ENCODE measurements around the gene PASK. TPM values are rescaled to one million over a fixed set of nuclear protein-coding genes. Genes with fewer than 3 reads are reported as not detected.
A peak's percentile ranks its signal among the peaks of the same experiment; 100 is the strongest.

The PASK gene
- total and polyA plus RNA-seq, 9 of the 15 experiments (the other 6 are each of a cell fraction or from before 2014, with no cell fraction given) = 1.5 to 30.3 (median 9.9) TPM

GRCh38 chr2:241111440-241111805, 37.8 kb downstream of the PASK start (continued):
- TF ChIP-seq MLX (CRISPR knock-in tag; conservative IDR thresholded peaks at IDR 0.05) (no peak), EWSR1 (IDR thresholded peaks at IDR 0.05; ENCODE audit: borderline replicate concordance, low read depth, partially characterized antibody) (no peak)

GRCh38 chr2:241110607-241111439, 38.4 kb downstream of the PASK start:
- Histone ChIP-seq H3K9ac (ENCODE audit: insufficient read depth in 1 of 2, low read depth in 2 of 2, low read length in 2 of 2) (peak overlapping the region in 1 of 2 experiments; percentile 26; a peak in 1 of 4 replicates), H3K9me1 (ENCODE audit: control insufficient read depth, insufficient read depth, low read length) (no peaks in the 10 kb centered on the region), H3K9me3 (replicated peaks; ENCODE audit: control insufficient read depth, insufficient read depth, low read depth, low read length) (no peaks in the 10 kb centered on the region), H3K4me3 (no peak overlapping the region), H3K36me3 (ENCODE audit: control insufficient read depth, insufficient read depth, low read length) (peaks cover 6% of the 10 kb centered on the region; the same call in 1 of the 3 replicates), H2AFZ (ENCODE audit: low read depth, low read length) (no peak overlapping the region), H3K27me3 (ENCODE audit: control insufficient read depth in 2 of 2, insufficient read depth in 2 of 2, low read length in 2 of 2) (no peaks in the 10 kb centered on the region), H3K79me2 (ENCODE audit: control insufficient read depth, insufficient read depth, low read length) (no peaks in the 10 kb centered on the region), H3K27ac (ENCODE audit: extremely low read depth, low read depth, low read length) (no peak overlapping the region), H4K20me1 (replicated peaks; ENCODE audit: control insufficient read depth, insufficient read depth, low read length) (no peaks in the 10 kb centered on the region), H3K4me2 (ENCODE audit: insufficient read depth, low read length) (no peak overlapping the region), H3K4me1 (replicated peaks in 1 of 2; ENCODE audit: control insufficient read depth in 2 of 2, insufficient read depth in 2 of 2, low read length in 2 of 2) (no peaks in the 10 kb centered on the region)
- intact Hi-C loops (cut with micrococcal nuclease) = no loop called here
- ATAC-seq (no peak), DNase-seq (ENCODE audit: extremely low read depth in 1 of 4, low spot score in 3 of 4) (no peak), FAIRE-seq (no peak)
- in situ Hi-C loops (cut with MboI) = no loop called here
- WGBS (ENCODE audit: insufficient coverage, low coverage, missing lambda C conversion rate) = 82% methylated on average over 13 of the region's 19 CpGs
- ChIA-PET POLR2A (interaction anchor here (2.6 kb wide), 1 partner anchor 9 kb away, joined by 8 read pairs; the partner anchor contains the start of gene MTERF4), CTCF (ENCODE audit: low intra/inter-chr PET ratio) (no interaction called here)
- no TSS peak for BruUV-seq (replicated peaks)
- TF ChIP-seq E2F8 (IDR thresholded peaks at IDR 0.05; ENCODE audit: low read depth, partially characterized antibody) (no peak), ZNF436 (CRISPR knock-in tag; IDR thresholded peaks at IDR 0.05) (no peak), NFXL1 (CRISPR knock-in tag; IDR thresholded peaks at IDR 0.05) (no peak), NRF1 (conservative IDR thresholded peaks at IDR 0.05 in 1 of 2, IDR thresholded peaks at IDR 0.05 in 1 of 2) (no peak), RB1 (IDR thresholded peaks at IDR 0.05; ENCODE audit: low read depth) (no peak), IRF1 (CRISPR knock-in tag; IDR thresholded peaks at IDR 0.05; ENCODE audit: borderline replicate concordance) (no peak), ATF1 (CRISPR knock-in tag; IDR thresholded peaks at IDR 0.05) (no peak), ATF1 (tag; IDR thresholded peaks at IDR 0.05) (no peak), ZNF57 (CRISPR knock-in tag; IDR thresholded peaks at IDR 0.05) (no peak), NR2C1 (IDR thresholded peaks at IDR 0.05) (no peak), NR2C1 (tag; IDR thresholded peaks at IDR 0.05) (no peak), MXD1 (CRISPR knock-in tag; IDR thresholded peaks at IDR 0.05; ENCODE audit: borderline replicate concordance, poor library complexity, severe bottlenecking) (no peak)
